ENCODE measurements around the gene STK32C. TPM values are rescaled to one million over a fixed set of nuclear protein-coding genes. Genes with fewer than 3 reads are reported as not detected.
"Not testable (repeated sequence)": the region's sequence is repeated elsewhere in the genome, so short reads cannot be mapped to it uniquely, and the experiment has no call there.

Gene STK32C
- total RNA-seq, 2 donors from 2014 or later = 6.1 to 6.6 TPM

DNA sequence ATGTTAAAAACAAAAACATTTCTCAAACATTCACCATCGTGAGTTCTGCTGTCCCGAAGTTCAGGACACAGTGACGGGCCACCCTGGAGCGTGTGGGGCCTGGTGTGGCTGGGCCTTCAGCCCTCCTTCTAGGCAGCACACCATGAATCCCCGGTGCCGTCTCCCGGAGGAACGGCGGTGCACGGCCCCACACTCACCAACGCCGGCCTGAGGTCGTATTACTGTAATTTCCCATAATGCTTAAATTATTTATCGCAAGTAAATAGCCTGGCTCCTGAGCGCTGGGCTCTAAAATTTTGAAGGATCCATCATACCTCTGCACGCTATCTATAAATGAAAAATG is 1.4 kb downstream of the STK32C start:
- ATAC-seq (no peak), DNase-seq (no peak)
- intact Hi-C loops (cut with DNase I) = no loop called here

DNA sequence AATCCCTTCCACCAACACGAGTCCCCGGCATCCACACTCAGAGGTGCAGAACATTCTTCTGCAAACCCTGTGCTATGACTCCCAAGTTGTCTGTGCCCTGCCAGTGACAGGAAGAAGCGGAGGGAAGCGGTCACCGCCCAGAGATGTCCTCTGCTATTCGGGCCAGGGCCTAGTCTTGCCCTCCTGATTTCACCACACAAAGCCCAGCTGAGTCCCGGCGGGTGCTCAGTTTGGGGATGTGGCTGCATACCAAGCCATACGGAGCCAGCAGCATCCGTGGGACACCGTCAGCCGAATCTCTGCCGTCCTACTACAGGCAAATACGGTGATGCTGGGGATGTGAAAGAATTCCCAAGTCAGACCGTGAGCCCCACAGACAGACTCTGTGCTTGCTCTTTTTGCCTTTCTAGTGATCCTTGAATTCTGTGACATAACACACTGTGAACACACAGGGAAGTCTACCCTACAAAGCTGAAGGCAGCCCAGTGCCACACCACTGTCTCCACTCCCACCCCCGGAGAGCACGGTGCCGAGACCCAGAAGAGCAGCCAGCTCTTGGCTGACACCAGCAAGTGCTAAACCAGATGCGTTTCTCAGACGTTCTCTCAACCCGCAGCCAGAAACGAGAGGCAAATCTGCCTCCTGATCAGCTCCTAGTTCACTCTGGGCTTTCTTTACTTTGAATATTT is 2.0 kb downstream of the STK32C start:
- no peak for ATAC-seq
- DNase-seq = no peak
- intact Hi-C loops (cut with DNase I) = no loop called here

DNA sequence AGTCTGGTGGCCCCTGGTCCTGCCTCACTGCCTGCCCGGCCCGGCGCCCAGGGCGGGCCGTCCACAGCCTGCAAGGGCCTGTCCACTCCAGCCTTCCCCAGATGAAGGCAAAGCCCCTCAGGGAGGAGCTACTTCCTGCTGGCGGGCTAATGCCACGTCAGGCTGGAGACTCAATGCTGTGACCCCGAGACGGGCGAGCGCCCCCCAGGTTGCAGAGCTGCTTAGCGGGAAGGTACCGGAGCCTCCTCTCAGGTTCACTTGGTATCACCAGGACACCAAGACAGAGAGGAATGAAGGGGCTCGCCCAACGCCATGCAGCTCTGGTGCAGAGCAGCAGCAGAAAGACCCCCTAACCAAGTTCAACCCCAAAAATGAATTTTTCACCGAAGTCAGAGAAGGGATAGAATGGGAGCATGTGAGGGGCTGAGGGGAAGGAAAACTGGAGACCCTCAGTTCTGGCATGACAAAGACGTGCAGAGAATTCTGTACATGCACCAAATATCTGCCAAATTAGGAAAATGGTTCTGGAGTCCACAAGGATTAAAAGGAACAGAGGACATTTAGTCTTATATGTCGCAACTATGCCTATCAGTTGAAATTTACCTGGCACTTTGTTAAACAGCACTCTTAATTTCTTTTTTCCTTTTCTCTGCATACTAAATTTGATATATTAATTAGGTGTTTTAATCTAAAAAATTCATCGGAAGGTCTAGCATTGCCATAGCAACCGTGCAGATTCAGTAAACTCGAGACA is 2.8 kb downstream of the STK32C start:
- DNase-seq = no peak
- ATAC-seq = no peak
- intact Hi-C loops (cut with DNase I) = no loop called here

DNA sequence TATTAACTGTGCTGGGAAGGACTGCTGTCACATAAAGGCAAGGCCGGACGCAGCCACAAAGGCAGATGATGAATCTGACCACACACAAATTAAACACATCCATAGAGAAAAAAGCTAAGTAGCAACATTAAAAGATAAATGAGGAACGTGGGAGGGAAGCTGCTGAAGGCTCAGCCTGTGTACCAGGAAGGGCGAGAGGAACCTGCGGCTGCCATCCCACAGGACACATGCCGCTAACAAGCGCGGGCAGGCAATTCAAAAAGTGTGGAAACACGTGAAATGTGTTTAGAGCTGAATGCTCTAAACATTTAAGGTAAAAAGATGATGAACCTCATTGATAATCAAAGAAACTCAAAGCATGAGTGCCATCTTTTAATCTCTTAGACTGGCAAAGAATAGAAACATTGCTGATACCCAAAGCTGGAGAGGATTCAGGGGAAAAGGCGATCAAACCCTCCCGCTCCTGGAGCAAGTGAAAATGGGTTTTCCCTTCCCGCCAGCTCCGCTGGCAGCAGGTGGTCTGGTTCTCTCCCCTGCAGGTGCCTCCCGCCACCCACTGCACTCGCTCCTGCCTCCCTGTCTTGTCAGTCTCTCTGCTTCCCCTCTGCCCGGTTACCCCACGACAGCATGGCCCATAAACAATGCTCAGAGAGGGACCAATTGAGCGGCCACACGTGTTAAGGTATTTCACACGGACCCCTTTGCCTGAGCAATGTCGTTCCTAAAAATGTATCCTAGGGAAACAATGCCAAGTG is 4.2 kb downstream of the STK32C start:
- DNase-seq (no peak), ATAC-seq (no peak)
- intact Hi-C loops (cut with DNase I) = no loop called here

DNA sequence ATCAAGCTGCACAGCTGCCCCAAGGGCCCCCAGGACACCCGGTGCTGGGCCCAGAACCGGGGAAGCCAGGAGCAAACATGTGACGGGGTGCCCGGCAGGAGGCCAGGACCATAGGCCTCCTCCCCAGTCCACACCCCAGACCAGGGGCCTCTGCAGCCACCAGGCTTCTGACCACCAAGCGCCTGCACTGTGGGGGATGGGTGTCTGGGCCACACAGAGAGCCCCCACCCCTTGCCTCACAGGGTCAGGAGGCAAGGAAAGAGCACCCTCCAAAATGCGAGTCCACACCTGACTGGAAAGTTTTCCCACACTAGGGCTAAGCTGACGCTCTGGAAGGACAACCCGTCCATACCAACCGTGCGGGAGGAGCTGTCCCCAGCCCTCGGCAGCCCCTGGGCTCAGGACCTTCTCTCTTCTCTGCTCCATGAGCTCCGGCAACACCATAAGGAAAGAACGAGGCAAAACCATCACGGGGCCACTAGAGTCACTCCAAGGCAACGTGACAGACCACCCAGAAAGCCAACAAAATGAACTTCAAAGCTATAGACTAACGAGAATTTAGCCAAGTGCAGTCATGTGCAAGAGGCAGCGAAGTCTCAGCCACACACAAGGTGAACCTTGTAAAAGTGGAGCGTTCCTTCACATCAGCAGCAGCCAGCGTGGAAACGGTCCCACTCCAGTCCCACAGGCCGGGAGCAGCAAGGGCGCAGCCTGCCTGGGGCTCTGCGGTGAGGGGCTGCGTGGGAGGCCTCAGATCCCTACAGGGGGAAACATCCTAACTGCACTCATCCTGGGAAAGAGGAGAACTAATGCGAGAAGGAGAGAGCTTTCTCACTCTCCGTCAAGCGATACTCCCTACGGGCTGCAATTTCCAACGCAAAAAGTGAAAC is 5.1 kb downstream of the STK32C start:
- no peak for ATAC-seq
- DNase-seq = no peak
- intact Hi-C loops (cut with DNase I) = no loop called here

DNA sequence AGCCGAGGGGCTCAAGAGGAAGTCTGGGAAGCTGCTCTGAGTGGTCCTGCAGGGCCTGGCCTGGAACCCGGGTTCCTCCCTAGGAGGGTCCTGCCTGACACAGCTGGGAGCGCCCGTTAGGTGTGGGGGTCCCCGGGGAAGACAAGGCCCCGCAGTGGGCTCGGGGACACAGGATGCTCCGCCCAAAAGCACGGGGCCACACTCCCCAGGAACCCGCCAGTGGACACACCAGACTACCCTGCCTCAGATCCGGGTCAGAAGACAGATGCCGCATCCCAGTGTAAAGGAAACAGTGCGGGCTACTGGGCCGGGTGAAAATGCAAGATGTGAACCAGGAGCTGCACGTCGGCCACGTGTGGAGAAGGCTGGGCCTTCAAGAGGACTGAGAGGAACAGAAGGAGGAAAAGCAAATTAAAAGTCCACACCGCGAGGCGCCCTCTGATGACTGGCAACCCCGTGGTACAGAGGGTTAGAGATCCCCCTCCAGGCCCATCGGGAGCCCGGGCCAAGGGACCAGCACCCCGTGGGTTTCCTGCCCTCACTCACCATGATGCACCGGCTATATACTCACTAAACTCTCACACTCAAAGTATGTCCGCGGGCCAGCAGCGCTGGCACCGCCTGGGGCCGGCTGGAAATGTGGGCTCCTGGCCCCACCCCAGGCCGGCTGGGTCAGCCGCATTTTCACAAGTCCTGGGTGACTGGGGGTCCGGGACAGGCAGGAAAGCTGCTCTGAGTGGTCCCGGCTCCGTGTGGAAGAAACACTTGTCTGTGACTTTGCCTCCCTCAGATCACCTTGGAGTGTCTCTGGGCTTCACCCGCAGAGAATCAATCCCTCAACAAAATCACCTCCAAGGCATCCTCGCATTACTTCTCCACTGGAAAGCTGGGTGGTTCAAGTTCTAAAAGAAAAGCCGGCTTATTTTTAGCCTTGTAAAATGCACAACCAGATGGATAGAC is 6.1 kb downstream of the STK32C start:
- intact Hi-C loops (cut with DNase I) = no loop called here
- ATAC-seq (no peak), DNase-seq (no peak)

DNA sequence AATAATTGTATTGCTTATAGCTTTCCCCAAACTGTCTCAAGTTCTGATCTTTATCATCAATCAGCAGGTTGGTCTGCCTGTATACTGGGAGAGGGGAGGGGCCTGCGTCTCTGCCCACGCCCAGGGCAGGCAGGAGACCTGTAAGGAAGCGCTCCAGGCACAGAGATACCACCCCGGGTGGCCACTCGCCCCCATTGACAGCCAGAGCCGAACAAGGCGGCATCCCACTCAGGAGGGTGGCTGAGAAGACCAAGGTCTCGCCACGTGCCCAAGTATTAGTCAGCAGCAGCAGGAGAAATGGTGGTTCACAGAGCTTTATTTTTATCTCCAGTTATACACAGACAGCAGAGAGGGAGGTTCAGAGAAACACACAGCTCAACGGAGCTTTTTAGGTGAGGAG is 7.2 kb downstream of the STK32C start:
- ATAC-seq = no peak
- intact Hi-C loops (cut with DNase I) = no loop called here
- DNase-seq = no peak

DNA sequence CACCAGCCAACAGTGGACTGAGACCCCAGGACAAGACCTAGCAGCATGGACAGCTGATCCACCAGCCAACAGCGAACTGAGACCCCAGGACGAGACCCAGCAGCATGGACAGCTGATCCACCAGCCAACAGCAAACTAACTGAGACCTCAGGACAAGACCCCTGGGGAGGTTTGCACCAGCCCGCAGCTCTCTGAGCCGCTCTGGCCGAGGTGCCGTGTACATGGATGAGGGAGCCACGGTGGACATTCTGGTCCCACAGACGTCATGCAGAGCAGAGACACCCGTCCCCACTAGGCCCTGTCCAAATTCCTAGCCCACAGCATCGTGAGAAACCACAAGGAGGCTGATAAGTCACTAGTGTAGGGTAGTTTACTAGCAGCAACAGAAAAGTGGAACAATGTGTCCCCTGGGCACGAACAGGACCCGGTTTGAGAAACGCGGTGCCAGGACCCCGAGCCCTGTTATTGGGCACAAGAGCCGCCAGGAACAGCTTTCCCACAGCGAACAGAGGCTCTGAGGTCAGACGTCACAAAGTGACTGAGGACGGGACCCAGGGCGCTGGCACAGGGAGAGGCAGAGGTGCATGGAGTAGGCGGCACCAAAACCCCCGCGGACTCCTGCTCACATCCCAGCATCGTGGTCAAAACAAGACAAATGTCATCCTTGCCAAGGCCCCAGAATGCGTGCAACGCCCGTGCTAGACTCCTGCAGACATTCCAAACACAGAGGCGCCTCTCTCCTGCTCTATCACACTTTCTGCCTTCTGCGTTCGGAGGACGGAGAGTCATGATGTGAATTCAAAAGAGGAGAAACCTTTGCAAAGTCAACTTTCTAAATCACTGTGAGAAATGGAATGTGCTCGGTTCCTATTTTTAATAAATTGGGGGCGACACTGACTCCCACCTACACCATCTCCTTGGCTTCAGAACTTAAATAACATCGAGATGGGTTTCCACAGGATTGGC is 8.1 kb downstream of the STK32C start:
- intact Hi-C loops (cut with DNase I) = no loop called here
- ATAC-seq (no peak), DNase-seq (no peak)

DNA sequence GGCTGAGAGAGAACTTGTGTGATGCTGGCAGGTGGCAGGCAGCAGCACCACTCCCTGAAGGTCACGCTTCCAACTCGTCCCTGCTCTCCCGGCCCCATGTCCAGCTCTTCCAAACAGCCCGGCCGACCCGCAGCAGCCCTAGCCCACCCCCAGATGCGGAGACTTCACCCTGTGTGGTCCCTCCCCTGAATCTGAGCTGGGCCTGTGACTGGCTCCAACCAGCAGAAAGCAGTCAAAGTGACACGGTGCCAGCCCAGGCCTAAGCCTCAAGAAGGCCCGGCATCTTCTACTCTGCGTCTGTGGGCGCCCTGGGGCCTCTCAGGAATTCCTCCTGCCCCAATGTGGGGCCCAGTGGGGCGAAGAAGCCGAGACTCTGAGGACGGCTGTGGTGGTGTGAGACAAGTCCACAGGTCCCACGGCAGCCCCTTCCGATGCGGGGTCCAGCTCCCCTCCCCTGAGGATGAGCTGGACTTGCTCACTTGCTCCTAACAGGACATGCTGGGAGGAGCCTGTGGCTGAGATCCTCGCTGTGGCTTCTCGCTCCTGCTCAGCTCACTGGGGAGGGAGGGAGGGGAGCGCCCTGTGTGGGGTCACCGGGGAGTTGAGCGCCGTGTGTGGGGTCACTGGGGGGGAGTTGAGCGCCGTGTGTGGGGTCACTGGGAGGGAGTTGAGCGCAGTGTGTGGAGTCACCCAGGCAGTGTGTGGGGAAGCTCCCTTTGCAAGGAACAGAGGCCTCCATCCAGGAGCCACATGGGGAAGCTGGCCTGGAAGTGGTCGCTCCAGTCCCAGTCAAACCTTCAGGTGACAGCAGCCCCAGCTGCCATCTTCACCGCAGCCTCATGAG is 9.5 kb downstream of the STK32C start:
- ATAC-seq (no peak), DNase-seq (peak; percentile 2)
- intact Hi-C loops (cut with DNase I) = no loop called here

DNA sequence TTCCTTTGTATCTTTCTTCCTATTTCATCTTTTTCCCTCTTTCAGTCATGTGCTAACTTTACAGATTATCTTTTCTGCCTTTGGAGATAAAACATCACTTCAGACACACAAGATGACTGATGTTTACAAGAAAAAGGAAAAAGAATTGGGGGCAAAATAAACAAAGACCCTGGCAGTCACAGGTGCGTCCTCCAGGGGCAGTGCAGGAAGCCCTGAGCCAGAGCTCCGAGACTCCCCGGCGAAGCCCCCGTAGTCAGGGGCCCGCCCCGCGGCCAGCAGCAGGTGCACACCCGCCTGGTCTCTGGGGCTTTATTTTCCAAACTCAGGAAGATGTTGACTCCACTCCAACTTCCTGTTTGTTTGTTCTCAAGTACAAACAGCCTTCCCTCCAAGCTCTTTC is 10.2 kb downstream of the STK32C start:
- intact Hi-C loops (cut with DNase I) = no loop called here
- DNase-seq = peak; percentile 10
- no peak for ATAC-seq

DNA sequence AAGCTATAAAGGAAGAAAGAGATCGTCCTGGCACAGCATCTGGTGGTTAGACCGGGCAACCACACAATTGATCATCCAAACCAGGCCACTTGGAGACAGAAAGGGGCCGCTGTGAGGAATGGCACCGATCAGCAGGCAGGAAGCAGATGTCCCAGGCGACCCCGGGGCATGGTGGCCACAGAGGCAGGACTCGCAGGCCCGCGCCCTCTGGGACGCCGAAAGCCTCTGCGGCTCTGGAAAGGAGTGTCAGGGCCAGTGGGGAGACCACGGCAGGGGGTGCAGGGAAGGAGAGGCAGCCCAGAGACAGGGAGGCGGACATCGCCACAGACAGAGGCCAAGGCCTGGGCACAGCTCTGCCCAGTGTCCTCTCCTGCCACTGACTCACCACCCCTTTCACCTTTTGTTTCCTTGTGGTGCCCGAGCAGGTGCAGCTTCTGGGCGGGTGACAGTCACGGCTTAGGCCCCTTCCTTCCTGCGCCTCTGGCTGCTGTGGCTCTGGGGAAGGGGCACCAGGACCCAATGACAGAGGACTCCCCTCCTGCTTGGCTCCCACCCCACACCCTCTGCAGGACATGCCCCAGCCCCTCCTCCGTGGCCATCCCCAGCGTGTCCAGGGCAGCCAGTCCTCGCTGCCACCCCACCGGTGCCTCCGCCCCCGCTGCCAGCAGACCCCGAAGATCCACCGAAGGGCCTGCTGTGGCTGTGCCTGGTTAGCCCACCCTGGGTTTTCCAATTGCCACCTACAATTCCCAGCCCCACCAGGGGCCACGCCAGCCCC is 10.9 kb downstream of the STK32C start:
- DNase-seq = peak; percentile 9
- intact Hi-C loops (cut with DNase I) = no loop called here
- no peak for ATAC-seq

DNA sequence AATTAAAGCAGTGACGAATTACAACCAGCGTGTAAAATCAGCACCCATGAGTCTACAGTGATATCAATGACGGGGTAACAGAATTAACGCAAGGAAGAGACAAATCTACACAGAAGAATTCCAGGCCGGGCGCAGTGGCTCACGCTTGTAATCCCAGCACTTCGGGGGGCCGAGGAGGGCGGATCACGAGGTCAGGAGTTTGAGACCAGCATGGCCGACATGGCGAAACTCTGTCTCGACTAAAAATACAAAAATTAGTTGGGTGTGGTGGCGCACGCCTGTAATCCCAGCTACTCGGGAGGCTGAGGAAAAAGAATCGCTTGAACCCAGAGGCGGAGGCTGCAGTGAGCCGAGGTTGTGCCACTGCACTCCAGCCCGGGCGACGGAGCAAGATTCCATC is 12.3 kb downstream of the STK32C start:
- DNase-seq = peak; percentile 3
- ATAC-seq; intact Hi-C loops (cut with DNase I): not testable (repeated sequence)

DNA sequence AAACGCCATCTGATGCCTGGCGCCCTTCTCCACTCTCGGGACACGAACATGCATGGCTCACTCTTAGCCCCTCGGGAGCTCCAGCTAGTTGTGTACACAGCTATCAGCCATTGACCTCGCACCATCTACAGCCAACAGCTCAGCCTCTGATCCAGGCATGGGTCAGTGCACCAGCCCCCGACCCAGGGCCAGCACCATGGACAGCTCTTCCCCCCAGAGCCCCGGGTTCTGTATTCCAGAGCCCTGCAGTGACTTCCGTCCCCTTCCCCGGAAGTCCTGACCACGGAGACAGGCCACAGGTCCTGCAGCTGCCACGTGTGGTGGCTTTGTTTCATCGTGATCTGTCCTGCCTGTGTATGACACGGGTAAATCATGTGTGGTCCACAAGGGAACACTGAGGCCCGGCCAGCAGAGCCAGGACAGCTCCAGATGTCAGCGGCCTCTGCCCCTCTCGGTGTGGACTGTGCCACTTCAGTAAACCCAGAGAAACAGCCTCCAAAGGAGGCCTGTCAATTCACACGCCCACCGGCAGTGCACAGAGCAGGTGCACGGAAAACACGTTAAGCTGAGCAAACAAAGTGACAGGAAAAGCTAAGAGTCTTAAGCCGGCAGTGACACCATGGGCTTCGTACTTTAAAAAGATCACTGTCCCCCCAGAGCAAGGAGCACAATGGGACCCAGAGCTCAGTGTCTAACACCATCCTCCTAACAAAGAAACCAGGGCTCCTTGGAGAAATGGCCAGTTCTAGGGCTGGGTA is 13.0 kb downstream of the STK32C start:
- intact Hi-C loops (cut with DNase I) = no loop called here
- ATAC-seq = no peak

DNA sequence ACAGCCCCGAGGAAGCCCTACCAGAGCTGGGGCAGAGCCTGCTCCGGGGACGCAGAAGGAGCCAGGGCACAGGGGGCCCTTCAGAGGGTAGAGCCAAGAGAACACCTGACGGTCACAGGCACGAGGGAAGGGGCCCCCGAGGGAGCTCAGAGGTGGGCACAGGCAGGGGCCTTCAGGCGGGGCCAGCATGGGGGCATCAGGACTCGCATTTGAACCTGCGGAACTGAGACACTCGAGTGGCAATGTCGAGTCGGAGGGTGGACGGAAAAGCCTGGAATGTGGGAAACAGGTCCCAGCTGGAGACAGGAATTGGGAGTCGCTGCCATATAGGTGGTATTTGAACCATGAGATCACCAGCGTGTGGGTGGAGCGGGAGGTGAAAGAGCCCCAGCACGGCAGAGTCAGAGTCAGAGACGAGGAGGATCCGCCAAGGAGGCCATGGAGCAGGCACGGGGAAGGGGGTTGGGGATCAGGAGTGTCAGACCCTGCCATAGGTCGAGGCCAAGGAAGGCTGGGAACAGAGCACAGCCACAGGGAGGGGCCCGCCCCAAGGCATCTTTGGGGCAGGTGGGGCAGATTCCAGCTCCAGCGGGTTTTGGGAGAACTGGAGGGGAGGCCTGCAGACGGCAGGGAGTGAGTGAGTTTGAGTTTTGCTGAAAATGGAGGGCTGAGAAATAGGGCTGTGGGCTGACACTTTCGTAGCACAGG is 13.8 kb downstream of the STK32C start:
- peak; percentile 11 for DNase-seq
- ATAC-seq = no peak
- intact Hi-C loops (cut with DNase I) = no loop called here

More for the DNA sequence above, 13.0 kb downstream of the STK32C start:
- peak; percentile 11 for DNase-seq
